Neural cell (in vitro differentiated cells): ENCODE results near the gene CBX8. TPM values are rescaled to one million over a fixed set of nuclear protein-coding genes. Genes with fewer than 3 reads are reported as not detected.

Source experiments
- H2AFZ ChIP-seq: fragments of 200-600, 300-800 bp; sonication (generic), shearing (Covaris generic); 2 replicates; pipeline ENCODE4 v1.6.0; 2014; ENCODE audit warnings: low read depth, mild to moderate bottlenecking, antibody characterized with exemption, low read length, moderate library complexity
- H3F3A ChIP-seq: fragments of 200-600 bp; shearing (Covaris generic); 2 replicates; pipeline ENCODE4 v1.6.1; 2016; ENCODE audit warnings: mild to moderate bottlenecking, moderate library complexity, mixed read lengths, antibody characterized with exemption, low read length; ENCODE audit not compliant: insufficient read depth, poor library complexity, severe bottlenecking
- H3K27ac ChIP-seq: fragments of 200-600, 300-800 bp; sonication (generic), shearing (Covaris generic); 2 replicates; pipeline ENCODE4 v1.5.1; 2014; ENCODE audit warnings: mild to moderate bottlenecking, low read length, moderate library complexity
- H3K27me3 ChIP-seq: fragments of 300-800, 200-600 bp; sonication (generic), shearing (Covaris generic); 2 replicates; pipeline ENCODE4 v1.6.0; 2014; ENCODE audit warnings: mild to moderate bottlenecking, low read depth, low read length, moderate library complexity; ENCODE audit not compliant: insufficient read depth
- H3K36me3 ChIP-seq: fragments of 300-800, 200-600 bp; sonication (generic), shearing (Covaris generic); 2 replicates; pipeline ENCODE4 v1.5.1; 2014; ENCODE audit warnings: mild to moderate bottlenecking, antibody characterized with exemption, low read length, moderate library complexity; ENCODE audit not compliant: insufficient read depth
- H3K4me2 ChIP-seq: fragments of 300-800, 200-600 bp; sonication (generic), shearing (Covaris generic); 2 replicates; pipeline ENCODE4 v1.6.0; 2014; ENCODE audit warnings: mild to moderate bottlenecking, low read length
- H3K4me3 ChIP-seq: fragments of 300-800, 200-600 bp; sonication (generic), shearing (Covaris generic); 2 replicates; pipeline ENCODE4 v1.5.1; 2014; ENCODE audit warnings: mild to moderate bottlenecking, low read length, moderate library complexity
- H3K79me2 ChIP-seq: fragments of 200-600 bp; shearing (Covaris generic); replicated peaks from 2 replicates; pipeline ENCODE4 v1.6.0; 2014; ENCODE audit warnings: mild to moderate bottlenecking, low read length, moderate library complexity; ENCODE audit not compliant: insufficient read depth
- H3K9ac ChIP-seq: fragments of 300-800, 200-600 bp; sonication (generic), shearing (Covaris generic); 2 replicates; pipeline ENCODE4 v1.6.1; 2016; ENCODE audit warnings: mild to moderate bottlenecking, low read length, mixed read lengths
- H3K9me2 ChIP-seq: fragments of 200-600 bp; shearing (Covaris generic); 2 replicates; pipeline ENCODE4 v1.6.1; 2016; ENCODE audit warnings: mild to moderate bottlenecking, low read length, mixed read lengths; ENCODE audit not compliant: insufficient read depth
- H3K9me3 ChIP-seq: fragments of 200-600, 300-800 bp; sonication (generic), shearing (Covaris generic); 2 replicates; pipeline ENCODE4 v1.6.1; 2016; ENCODE audit warnings: mild to moderate bottlenecking, mixed run types, low read length, moderate library complexity, mixed read lengths
- H4K20me1 ChIP-seq: fragments of 200-600 bp; shearing (Covaris generic); 2 replicates; pipeline ENCODE4 v1.6.1; 2016; ENCODE audit warnings: mild to moderate bottlenecking, mixed run types; ENCODE audit not compliant: insufficient read depth
- CTCF ChIP-seq: fragments of 450-650 bp; IDR thresholded peaks from 2 replicates; pipeline ENCODE4 v1.5.1; 2014; ENCODE audit warnings: antibody characterized with exemption, mild to moderate bottlenecking, moderate library complexity; ENCODE audit not compliant: poor library complexity, severe bottlenecking
- EP300 ChIP-seq: fragments of 450-650 bp; conservative IDR thresholded peaks from 2 replicates; pipeline ENCODE4 v1.6.1; 2014; ENCODE audit warnings: antibody characterized with exemption, mild to moderate bottlenecking, moderate library complexity; ENCODE audit not compliant: poor library complexity, severe bottlenecking
- EZH2 ChIP-seq: fragments of 200-600, 300-800 bp; shearing (Covaris generic), sonication (generic); IDR thresholded peaks from 2 replicates; pipeline ENCODE4 v1.6.1; 2014; ENCODE audit warnings: antibody characterized with exemption, low read length, borderline replicate concordance, mild to moderate bottlenecking; ENCODE audit not compliant: insufficient read depth, poor library complexity, severe bottlenecking
- MXI1 ChIP-seq: fragments of 450-650 bp; conservative IDR thresholded peaks from 2 replicates; pipeline ENCODE4 v1.6.1; 2014; ENCODE audit warnings: antibody characterized with exemption, mild to moderate bottlenecking; ENCODE audit not compliant: poor library complexity, severe bottlenecking
- POLR2AphosphoS5 ChIP-seq: IDR thresholded peaks from 2 replicates; pipeline ENCODE4 v1.6.1; 2012
- RAD21 ChIP-seq: fragments of 450-650 bp; conservative IDR thresholded peaks from 2 replicates; pipeline ENCODE4 v1.6.1; 2014; ENCODE audit warnings: antibody characterized with exemption, mild to moderate bottlenecking, moderate library complexity
- SMC3 ChIP-seq: fragments of 450-650 bp; conservative IDR thresholded peaks from 2 replicates; pipeline ENCODE4 v1.6.1; 2014; ENCODE audit warnings: antibody characterized with exemption, mild to moderate bottlenecking, moderate library complexity; ENCODE audit not compliant: poor library complexity
- TAF1 ChIP-seq: IDR thresholded peaks from 2 replicates; pipeline ENCODE4 v1.6.1; 2012; ENCODE audit warnings: low read depth
- polyA plus RNA-seq: library from polyadenylated mRNA; depleted of rRNA; stranded (reverse); fragments of >200 nt; gene quantifications from 2 replicates; pipeline ENCODE4 v1.2.3, GENCODE V29; 2014
- TF ChIP-seq, protein P1 (sequence below): IDR thresholded peaks from 2 replicates; pipeline ENCODE4 v1.6.1; 2012; ENCODE audit warnings: borderline replicate concordance

Gene CBX8
- polyA plus RNA-seq, 1 donor from 2014 or later = 15.4 TPM

- no peak overlapping the region for H3K4me3 ChIP-seq
These were observed 14.9 kb downstream of the CBX8 start for GRCh38 chr17:79781736-79782575.

DNA sequence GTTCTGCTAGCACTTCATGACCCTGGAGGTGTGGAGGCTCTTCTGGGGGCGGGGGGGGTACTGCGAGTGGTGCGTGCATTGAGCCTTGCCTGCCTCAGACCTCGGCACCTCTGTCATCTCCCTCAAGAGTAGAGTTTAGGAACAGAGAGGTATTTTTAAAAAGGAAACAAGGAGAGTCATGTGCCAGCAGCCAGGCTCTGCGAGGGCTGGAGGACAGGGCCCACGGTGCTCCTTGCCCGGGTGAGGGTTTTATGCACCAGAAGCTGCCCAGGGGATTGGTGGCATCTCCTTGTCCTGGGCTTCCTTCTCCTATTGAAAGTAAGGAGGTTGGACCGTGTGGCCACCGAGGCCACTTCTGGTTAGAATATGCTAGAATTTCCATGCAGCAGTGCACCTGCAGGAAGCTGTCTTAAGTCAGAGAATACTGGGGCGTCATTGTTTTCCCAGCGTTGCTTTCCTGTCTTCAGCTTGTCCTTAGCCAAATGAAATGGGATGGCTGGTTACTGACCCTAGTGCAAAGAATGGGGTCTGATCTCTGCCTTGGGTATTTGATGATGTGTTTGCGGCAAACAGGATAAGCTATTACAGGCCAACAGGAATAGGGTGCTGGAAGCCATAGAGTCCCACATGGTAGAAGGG lies 15.7 kb downstream of the CBX8 start:
- Histone ChIP-seq H3K9me2 (no peaks in the 10 kb centered on the region), H3K36me3 (no peaks in the 10 kb centered on the region)
- TF ChIP-seq EZH2 = no peak
- TF ChIP-seq, protein P1, sequence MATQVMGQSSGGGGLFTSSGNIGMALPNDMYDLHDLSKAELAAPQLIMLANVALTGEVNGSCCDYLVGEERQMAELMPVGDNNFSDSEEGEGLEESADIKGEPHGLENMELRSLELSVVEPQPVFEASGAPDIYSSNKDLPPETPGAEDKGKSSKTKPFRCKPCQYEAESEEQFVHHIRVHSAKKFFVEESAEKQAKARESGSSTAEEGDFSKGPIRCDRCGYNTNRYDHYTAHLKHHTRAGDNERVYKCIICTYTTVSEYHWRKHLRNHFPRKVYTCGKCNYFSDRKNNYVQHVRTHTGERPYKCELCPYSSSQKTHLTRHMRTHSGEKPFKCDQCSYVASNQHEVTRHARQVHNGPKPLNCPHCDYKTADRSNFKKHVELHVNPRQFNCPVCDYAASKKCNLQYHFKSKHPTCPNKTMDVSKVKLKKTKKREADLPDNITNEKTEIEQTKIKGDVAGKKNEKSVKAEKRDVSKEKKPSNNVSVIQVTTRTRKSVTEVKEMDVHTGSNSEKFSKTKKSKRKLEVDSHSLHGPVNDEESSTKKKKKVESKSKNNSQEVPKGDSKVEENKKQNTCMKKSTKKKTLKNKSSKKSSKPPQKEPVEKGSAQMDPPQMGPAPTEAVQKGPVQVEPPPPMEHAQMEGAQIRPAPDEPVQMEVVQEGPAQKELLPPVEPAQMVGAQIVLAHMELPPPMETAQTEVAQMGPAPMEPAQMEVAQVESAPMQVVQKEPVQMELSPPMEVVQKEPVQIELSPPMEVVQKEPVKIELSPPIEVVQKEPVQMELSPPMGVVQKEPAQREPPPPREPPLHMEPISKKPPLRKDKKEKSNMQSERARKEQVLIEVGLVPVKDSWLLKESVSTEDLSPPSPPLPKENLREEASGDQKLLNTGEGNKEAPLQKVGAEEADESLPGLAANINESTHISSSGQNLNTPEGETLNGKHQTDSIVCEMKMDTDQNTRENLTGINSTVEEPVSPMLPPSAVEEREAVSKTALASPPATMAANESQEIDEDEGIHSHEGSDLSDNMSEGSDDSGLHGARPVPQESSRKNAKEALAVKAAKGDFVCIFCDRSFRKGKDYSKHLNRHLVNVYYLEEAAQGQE = no peak
- no peak for TF ChIP-seq EP300
- no peak for TF ChIP-seq SMC3
- no peak for TF ChIP-seq MXI1

More at GRCh38 chr17:79781736-79782575, 14.9 kb downstream of the CBX8 start:
- Histone ChIP-seq H3K36me3 (no peaks in the 10 kb centered on the region), H3K9me3 (no peaks in the 10 kb centered on the region), H3K9ac (no peak overlapping the region), H3K27ac (no peak overlapping the region), H3K4me2 (no peak overlapping the region), H4K20me1 (no peaks in the 10 kb centered on the region), H3K27me3 (no peaks in the 10 kb centered on the region), H3F3A (no peaks in the 10 kb centered on the region), H2AFZ (no peak overlapping the region), H3K79me2 (peaks cover 28% of the 10 kb centered on the region), H3K9me2 (no peaks in the 10 kb centered on the region)
- TF ChIP-seq POLR2AphosphoS5 (no peak), CTCF (no peak), EZH2 (no peak), MXI1 (no peak), TAF1 (no peak), EP300 (no peak), RAD21 (no peak), SMC3 (no peak)
- TF ChIP-seq, protein P1 = no peak

More for the DNA sequence above, 15.7 kb downstream of the CBX8 start:
- H2AFZ ChIP-seq = no peak overlapping the region
- H3K4me2 ChIP-seq = no peak overlapping the region
- no peaks in the 10 kb centered on the region for H3K27me3 ChIP-seq
- H3K9ac ChIP-seq = no peak overlapping the region
- no peaks in the 10 kb centered on the region for H3F3A ChIP-seq
- H4K20me1 ChIP-seq = no peaks in the 10 kb centered on the region
- peaks cover 28% of the 10 kb centered on the region for H3K79me2 ChIP-seq
- H3K27ac ChIP-seq = no peak overlapping the region
- H3K4me3 ChIP-seq = no peak overlapping the region
- H3K9me3 ChIP-seq = no peaks in the 10 kb centered on the region
